ENCODE results near the gene STUB1.

GRCh38 chr16:694863-695354, 14.7 kb downstream of the STUB1 start:
- no peak for TF ChIP-seq POLR2A (IDR thresholded peaks at IDR 0.05)
- no peak for TF ChIP-seq CTCF (IDR thresholded peaks at IDR 0.05)
